Natural killer cell (primary cell): ENCODE data around the gene MRPS12. TPM values are rescaled to one million over a fixed set of nuclear protein-coding genes. Genes with fewer than 3 reads are reported as not detected.

ENCODE experiments used
- ATAC-seq, 3 donors: fragments of 150-1000 bp in 2 of 3; fragments of 200-7000 bp in 1 of 3; cut with Tn5 transposase; 1 replicate in 1 of 3; 2 replicates in 2 of 3; pipeline ENCODE4 v1.10.0; 2021; ENCODE audit warnings: mild to moderate bottlenecking in 2 of 3, moderate library complexity in 2 of 3
- DNase-seq, 2 donors: peaks; one replicate each; pipeline versions ENCODE4 v3.0.0 to v3.0.0-alpha.2; 2013 to 2021; ENCODE audit warnings: mixed read lengths in 1 of 2
- H3K27ac ChIP-seq: one replicate; pipeline ENCODE4 v1.5.1; 2013; ENCODE audit warnings: mild to moderate bottlenecking, low read length
- H3K27me3 ChIP-seq: one replicate; pipeline ENCODE4 v1.6.1; 2013; ENCODE audit warnings: low read length; ENCODE audit not compliant: control insufficient read depth, insufficient read depth
- H3K36me3 ChIP-seq: one replicate; pipeline ENCODE4 v1.6.1; 2013; ENCODE audit warnings: low read length; ENCODE audit not compliant: control insufficient read depth, insufficient read depth
- H3K4me1 ChIP-seq: one replicate; pipeline ENCODE4 v1.6.1; 2013; ENCODE audit warnings: low read length; ENCODE audit not compliant: control insufficient read depth, insufficient read depth
- H3K4me3 ChIP-seq: one replicate; pipeline ENCODE4 v1.5.1; 2013; ENCODE audit warnings: low read length
- H3K9me3 ChIP-seq: one replicate; pipeline ENCODE4 v1.6.1; 2013; ENCODE audit warnings: low read length; ENCODE audit not compliant: control insufficient read depth, insufficient read depth
- H3K27ac Mint-ChIP-seq, 2 donors: one replicate each; pipeline ENCODE4 v1.8.0; 2022; ENCODE audit warnings: mild to moderate bottlenecking in 2 of 2, mixed read lengths in 2 of 2, moderate library complexity in 1 of 2
- H3K27me3 Mint-ChIP-seq, 2 donors: one replicate each; pipeline ENCODE4 v1.8.0; 2022; ENCODE audit warnings: low read depth in 2 of 2, mixed read lengths in 2 of 2
- H3K36me3 Mint-ChIP-seq: one replicate; pipeline ENCODE4 v1.8.0; 2022; ENCODE audit warnings: mixed read lengths
- H3K4me1 Mint-ChIP-seq, 2 donors: one replicate each; pipeline ENCODE4 v1.8.0; 2022; ENCODE audit warnings: mixed read lengths in 2 of 2
- H3K4me3 Mint-ChIP-seq: one replicate; pipeline ENCODE4 v1.8.0; 2022; ENCODE audit warnings: mild to moderate bottlenecking, moderate library complexity, mixed read lengths
- H3K9me3 Mint-ChIP-seq, 2 donors: one replicate each; pipeline ENCODE4 v1.8.0; 2022; ENCODE audit warnings: mixed read lengths in 2 of 2
- CTCF ChIP-seq: fragments of 200-600 bp; IDR thresholded peaks from one replicate; pipeline ENCODE4 v1.8.0; 2022; ENCODE audit warnings: antibody characterized with exemption
- WGBS: methylation state at CpG from one replicate; pipeline ENCODE4 v1.1.7; 2013; ENCODE audit warnings: missing lambda C conversion rate; ENCODE audit not compliant: insufficient coverage; 5-methylcytosine and 5-hydroxymethylcytosine counted together
- intact Hi-C: fragments of 100-400 bp; cut with micrococcal nuclease; formaldehyde crosslinking; loops from one replicate; pipeline ENCODE4 v1.14.2; 2022
- total RNA-seq, 4 donors: library from RNA; stranded (reverse); fragments of 120-200 nt in 1 of 4; gene quantifications; one replicate each; pipeline versions ENCODE4 v1.2.3 to v1.2.4, GENCODE V29; 2013 to 2022

Gene MRPS12
- total RNA-seq, 3 donors from 2014 or later (not counting 1 experiment from before 2014, with no cell fraction given), result 25.3 to 27.8 (median 26.7) TPM

GRCh38 chr19:38899447-38900201 is 31.1 kb upstream of the MRPS12 start, which contains the start of the genes NFKBIB and SIRT2:
Gene NFKBIB (plus strand): TSS chr19:38899969. CDS start chr19:38900033, 64 bp downstream.
Gene SIRT2 (minus strand): TSS chr19:38899618. CDS start chr19:38899521, 97 bp downstream.
- Mint-ChIP-seq H3K4me3 (peak within 1 kb of the TSS; percentile 97), H3K9me3 (no peaks in the 10 kb centered on the region), H3K27ac (peak within 1 kb of the TSS; percentile 96 to 98), H3K36me3 (no peaks in the 10 kb centered on the region), H3K27me3 (no peaks in the 10 kb centered on the region), H3K4me1 (peaks cover 64 to 65% of the 10 kb centered on the region in 2 donors)
- Histone ChIP-seq H3K4me3 (peak within 1 kb of the TSS; percentile 82), H3K27me3 (no peaks in the 10 kb centered on the region), H3K4me1 (peaks cover 35% of the 10 kb centered on the region), H3K9me3 (peaks cover 4% of the 10 kb centered on the region), H3K27ac (peak within 1 kb of the TSS; percentile 95), H3K36me3 (peaks cover 6% of the 10 kb centered on the region)
- DNase-seq, result peak; percentile 97 to 100
- intact Hi-C loops, result loop anchor here (1.0 to 5.0 kb wide), 6 partner anchors 21 to 67 kb away; partner anchors contain the start of genes ECH1, MRPS12, RINL and SARS2
- ATAC-seq, result peak; percentile 82 to 95 (median 82)
- WGBS, result under 1% methylated on average over 64 of the region's 64 CpGs
- no peak for TF ChIP-seq CTCF

- TF ChIP-seq CTCF, result no peak
- H3K4me3 Mint-ChIP-seq, result peak overlapping the region; percentile 97
- DNase-seq (no peak), ATAC-seq (no peak)
- H3K9me3 Mint-ChIP-seq, result no peaks in the 10 kb centered on the region
- intact Hi-C loops, result no loop called here
- Histone ChIP-seq H3K27ac (peak overlapping the region; percentile 95), H3K9me3 (peaks cover 4% of the 10 kb centered on the region), H3K4me3 (peak overlapping the region; percentile 82), H3K4me1 (peaks cover 32% of the 10 kb centered on the region), H3K36me3 (peaks cover 6% of the 10 kb centered on the region), H3K27me3 (no peaks in the 10 kb centered on the region)
- H3K27me3 Mint-ChIP-seq, result no peaks in the 10 kb centered on the region
- 0% methylated on average over 7 of the region's 8 CpGs for WGBS
- peaks cover 59 to 63% of the 10 kb centered on the region in 2 donors for H3K4me1 Mint-ChIP-seq
- H3K27ac Mint-ChIP-seq, result peak overlapping the region; percentile 96 to 98
- H3K36me3 Mint-ChIP-seq, result no peaks in the 10 kb centered on the region
Observed at GRCh38 chr19:38900202-38900629, 30.5 kb upstream of the MRPS12 start.

GRCh38 chr19:38900743-38901190 is 30.0 kb upstream of the MRPS12 start:
- H3K4me3 ChIP-seq, result peak overlapping the region; percentile 82
- peaks cover 32% of the 10 kb centered on the region for H3K4me1 ChIP-seq
- no peaks in the 10 kb centered on the region for H3K27me3 Mint-ChIP-seq
- H3K27ac Mint-ChIP-seq, result peak overlapping the region; percentile 96 to 98
- DNase-seq, result no peak
- no peaks in the 10 kb centered on the region for H3K36me3 Mint-ChIP-seq
- ATAC-seq, result no peak
- peak overlapping the region; percentile 97 for H3K4me3 Mint-ChIP-seq
- peak overlapping the region; percentile 95 for H3K27ac ChIP-seq
- no peak for TF ChIP-seq CTCF
- H3K9me3 ChIP-seq, result peaks cover 4% of the 10 kb centered on the region
- peaks cover 12% of the 10 kb centered on the region for H3K36me3 ChIP-seq
- no peaks in the 10 kb centered on the region for H3K9me3 Mint-ChIP-seq
- 60% methylated on average over 3 of the region's 3 CpGs for WGBS
- peaks cover 57% of the 10 kb centered on the region in 2 donors for H3K4me1 Mint-ChIP-seq
- intact Hi-C loops, result no loop called here
- H3K27me3 ChIP-seq, result no peaks in the 10 kb centered on the region
